Left colon (tissue), 2 donors: Measurements from ENCODE around the gene CSF1R. TPM values are rescaled to one million over a fixed set of nuclear protein-coding genes. Genes with fewer than 3 reads are reported as not detected.

ENCODE experiments used
- ATAC-seq: fragments of 200-7000 bp; cut with Tn5 transposase; one replicate; pipeline ENCODE4 v1.9.1; 2020; ENCODE audit warnings: mild to moderate bottlenecking, moderate library complexity
- DNase-seq, 2 donors: peaks; one replicate each; pipeline ENCODE4 v3.0.0-alpha.2; 2020
- intact Hi-C, 2 donors: fragments of 100-400 bp; cut with DNase I in 1 of 2; cut with micrococcal nuclease in 1 of 2; formaldehyde crosslinking; loops; one replicate each; pipeline versions ENCODE4 v1.11.2 to v1.14.0; 2022; cut with DNase I, micrococcal nuclease
- total RNA-seq, 2 donors: library from RNA; stranded (reverse); fragmentation: NEBNext Ultra II Directional; extraction: Animal tissue kit (Norgen Biotek cat#: 25700); gene quantifications; one replicate each; pipeline ENCODE4 v1.2.1, GENCODE V29; 2021
- donor health status: DM: no; HTN: no; CAD: no.
- donor health status: DM: yes; HTN: yes; CAD: no.

CSF1R gene
- total RNA-seq, 2 donors from 2014 or later, result 6.9 to 32.2 TPM

- ATAC-seq (no peak), DNase-seq (no peak)
- intact Hi-C loops, result no loop called here
These were observed 21.6 kb downstream of the CSF1R start for GRCh38 chr5:150064681-150065220.

DNA sequence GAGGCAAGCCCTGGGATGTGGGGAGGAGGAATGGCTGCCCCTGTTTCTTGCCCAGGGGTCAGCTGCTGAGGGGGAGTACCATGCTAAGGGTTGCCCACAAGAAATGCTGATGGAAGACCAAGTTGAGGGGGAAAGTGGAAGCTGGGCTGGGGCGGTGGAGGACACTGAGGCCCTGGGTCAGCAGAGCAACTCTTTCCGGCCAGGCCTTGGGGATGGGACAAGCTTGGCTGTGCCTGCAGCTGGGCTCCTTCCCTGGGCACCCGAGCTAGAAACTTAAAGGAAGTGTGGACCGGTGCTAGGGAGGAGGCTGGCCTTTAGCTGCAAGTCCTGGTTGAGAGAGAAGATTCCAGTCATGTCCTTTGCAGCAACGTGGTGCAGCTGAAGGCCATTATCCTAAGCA, 22.7 kb downstream of the CSF1R start:
- ATAC-seq (no peak), DNase-seq (peak in 1 of 2 donors; percentile 25)
- intact Hi-C loops, result no loop called here

DNA sequence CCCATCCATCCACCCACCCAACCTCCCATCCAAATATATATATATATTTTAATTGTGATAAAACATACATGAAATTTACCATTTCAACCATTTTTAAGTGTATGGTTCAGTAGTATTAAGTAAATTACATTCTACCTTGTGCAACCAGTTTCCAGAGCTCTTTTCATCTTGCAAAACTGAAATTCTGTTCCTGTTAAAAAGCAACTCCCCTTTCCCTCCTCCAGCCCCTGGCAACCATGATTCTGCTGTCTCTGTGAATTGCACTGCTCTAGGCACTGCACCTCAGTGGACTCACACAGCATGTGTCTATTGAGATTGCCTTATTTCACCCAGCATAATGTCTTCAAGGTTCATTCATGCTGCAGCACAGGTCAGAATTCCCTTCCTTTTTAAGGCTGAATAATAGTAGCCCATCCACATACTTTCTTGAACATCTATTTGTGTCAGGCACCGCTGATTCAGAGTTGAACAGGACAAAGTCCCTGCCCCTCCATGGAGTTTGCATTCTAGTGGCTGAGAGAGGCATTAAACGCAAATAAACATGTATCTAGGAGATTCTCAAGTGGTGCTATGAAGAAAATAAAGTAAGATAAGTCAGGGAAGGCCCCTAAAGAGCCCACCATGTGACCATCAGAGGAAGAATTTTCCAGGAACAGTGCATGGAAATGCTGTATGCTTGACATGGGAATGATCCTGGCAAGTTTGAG, 24.0 kb downstream of the CSF1R start:
- DNase-seq (no peak), ATAC-seq (no peak)
- intact Hi-C loops, result no loop called here

- DNase-seq (no peak), ATAC-seq (no peak)
- intact Hi-C loops, result no loop called here
These were observed 24.8 kb downstream of the CSF1R start for GRCh38 chr5:150061538-150061995.

DNA sequence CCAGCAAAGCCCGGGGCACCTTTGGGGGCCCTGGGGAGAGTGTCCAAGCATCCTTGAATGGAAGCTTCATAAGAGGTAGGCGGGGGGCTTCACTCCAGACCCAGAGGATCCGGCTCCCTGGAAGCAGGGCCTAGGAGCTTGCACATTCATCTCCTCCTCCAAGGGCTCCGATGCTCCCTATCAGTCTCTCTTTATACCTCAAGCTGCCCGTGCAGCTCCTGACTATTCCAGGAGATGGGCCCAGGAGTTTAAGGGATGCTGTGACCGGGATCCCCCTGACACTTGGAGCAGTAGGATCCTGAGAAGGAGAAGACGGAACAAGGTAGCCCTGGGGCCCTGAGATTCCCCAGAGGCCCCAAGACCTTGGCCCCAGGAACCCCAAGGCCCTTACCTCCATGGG, 25.9 kb downstream of the CSF1R start:
- no peak for ATAC-seq
- DNase-seq, result no peak
- intact Hi-C loops, result no loop called here

GRCh38 chr5:150059623-150060022, 26.7 kb downstream of the CSF1R start:
- intact Hi-C loops, result no loop called here
- DNase-seq (no peak), ATAC-seq (no peak)

DNA sequence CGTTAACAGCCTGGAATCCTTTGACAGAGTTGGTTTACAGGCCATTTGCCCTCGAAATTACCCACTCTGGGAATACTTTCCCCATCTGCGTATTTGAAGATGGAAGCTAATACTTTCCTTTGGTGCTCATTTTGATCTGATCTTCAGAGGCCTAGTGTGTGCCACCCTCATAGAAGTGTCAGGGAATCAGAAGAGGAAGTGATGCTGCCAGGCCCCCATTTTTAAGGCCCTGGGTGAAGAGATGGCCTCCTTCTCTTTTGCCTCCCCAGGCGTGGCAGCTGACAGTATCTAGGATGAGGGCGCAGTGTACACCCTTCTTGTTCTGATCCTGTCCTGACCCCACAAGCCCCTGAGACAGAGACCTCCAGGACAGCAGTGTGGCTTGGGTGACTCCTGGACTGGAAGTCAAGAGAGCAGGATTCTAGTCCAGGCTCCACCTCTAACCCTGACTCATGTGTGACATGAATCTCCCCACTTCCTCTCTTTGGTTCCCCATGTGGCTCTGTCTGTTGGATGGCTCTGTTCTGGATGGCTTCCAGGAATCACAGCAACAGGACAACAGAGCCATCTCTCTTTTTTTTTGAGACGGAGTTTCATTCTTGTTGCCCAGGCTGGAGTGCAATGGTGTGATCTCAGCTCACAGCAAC, 27.8 kb downstream of the CSF1R start:
- intact Hi-C loops, result no loop called here
- peak in 1 of 2 donors; percentile 35 for DNase-seq
- ATAC-seq, result peak; percentile 31

- no peak for ATAC-seq
- intact Hi-C loops, result no loop called here
These were observed 28.4 kb downstream of the CSF1R start for GRCh38 chr5:150057996-150058395.

GRCh38 chr5:150057511-150057910, 28.8 kb downstream of the CSF1R start:
- intact Hi-C loops, result no loop called here
- ATAC-seq, result no peak
- DNase-seq, result peak in 1 of 2 donors; percentile 11

More at GRCh38 chr5:150057996-150058395, 28.4 kb downstream of the CSF1R start:
- DNase-seq, result no peak

GRCh38 chr5:150057052-150057451, 29.3 kb downstream of the CSF1R start:
- no peak for ATAC-seq
- intact Hi-C loops, result no loop called here
- DNase-seq, result peak in 1 of 2 donors; percentile 18

DNA sequence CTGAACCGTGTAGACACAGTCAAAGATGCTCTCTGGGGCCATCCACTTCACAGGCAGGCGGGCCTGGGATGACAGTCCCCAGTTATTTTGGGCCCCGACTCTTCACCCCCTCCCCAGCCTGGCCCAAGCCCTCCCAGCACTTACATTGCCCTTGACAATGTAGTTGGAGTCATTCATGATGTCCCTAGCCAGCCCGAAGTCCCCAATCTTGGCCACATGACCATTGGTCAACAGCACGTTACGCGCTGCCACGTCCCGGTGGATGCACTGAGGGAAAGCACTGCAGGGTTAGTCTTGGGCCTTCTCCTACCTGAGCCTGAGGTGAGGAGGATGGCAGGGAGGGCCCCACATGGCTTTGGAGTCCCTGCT, 30.3 kb downstream of the CSF1R start:
- DNase-seq, result no peak
- ATAC-seq, result no peak
- intact Hi-C loops, result no loop called here

- peak; percentile 17 for ATAC-seq
- intact Hi-C loops, result no loop called here
- DNase-seq, result no peak
These were observed 30.9 kb downstream of the CSF1R start for GRCh38 chr5:150055326-150056074.

- DNase-seq (no peak), ATAC-seq (no peak)
- intact Hi-C loops, result no loop called here
These were observed 31.8 kb downstream of the CSF1R start for GRCh38 chr5:150054569-150054968.

- no peak for ATAC-seq
- intact Hi-C loops, result no loop called here
- no peak for DNase-seq
These were observed 32.5 kb downstream of the CSF1R start for GRCh38 chr5:150053713-150054392.

GRCh38 chr5:150052956-150053712, 33.2 kb downstream of the CSF1R start:
- intact Hi-C loops, result no loop called here
- DNase-seq, result no peak
- no peak for ATAC-seq

GRCh38 chr5:150052226-150052955, 34.0 kb downstream of the CSF1R start:
- ATAC-seq, result no peak
- no peak for DNase-seq
- intact Hi-C loops, result no loop called here

GRCh38 chr5:150051657-150052195, 34.6 kb downstream of the CSF1R start:
- no peak for DNase-seq

More at GRCh38 chr5:150051657-150052195, 34.6 kb downstream of the CSF1R start:
- intact Hi-C loops, result no loop called here
- ATAC-seq, result no peak
